Measurements from ENCODE around the gene MYH16.

DNA sequence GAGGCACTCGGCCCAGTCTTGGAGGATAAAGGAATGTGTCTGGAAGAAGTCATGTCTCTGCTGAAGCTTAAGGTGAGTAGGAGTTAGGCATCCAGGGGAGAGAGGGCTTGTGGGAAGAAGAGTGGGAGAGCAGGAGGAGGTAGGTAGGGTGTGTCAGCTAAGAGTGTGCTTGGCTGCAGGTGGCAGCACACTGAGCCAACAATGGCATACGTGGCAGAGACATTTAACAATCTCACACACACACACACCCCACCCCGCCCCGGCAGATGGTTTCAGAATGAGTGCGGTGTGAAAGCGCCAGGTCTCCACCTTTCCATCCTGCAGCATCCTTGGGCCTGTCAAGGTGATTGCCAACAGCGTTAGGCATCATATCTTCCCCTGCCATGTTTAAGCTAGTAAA lies 41.9 kb downstream of the MYH16 start:
- TF ChIP-seq RXRA (IDR thresholded peaks at IDR 0.05) (no peak), CTCF (IDR thresholded peaks at IDR 0.05; ENCODE audit: low read depth, low read length, missing input control) (no peak), RAD21 (IDR thresholded peaks at IDR 0.05) (no peak), SP1 (IDR thresholded peaks at IDR 0.05) (no peak)
- TF ChIP-seq, protein P1, sequence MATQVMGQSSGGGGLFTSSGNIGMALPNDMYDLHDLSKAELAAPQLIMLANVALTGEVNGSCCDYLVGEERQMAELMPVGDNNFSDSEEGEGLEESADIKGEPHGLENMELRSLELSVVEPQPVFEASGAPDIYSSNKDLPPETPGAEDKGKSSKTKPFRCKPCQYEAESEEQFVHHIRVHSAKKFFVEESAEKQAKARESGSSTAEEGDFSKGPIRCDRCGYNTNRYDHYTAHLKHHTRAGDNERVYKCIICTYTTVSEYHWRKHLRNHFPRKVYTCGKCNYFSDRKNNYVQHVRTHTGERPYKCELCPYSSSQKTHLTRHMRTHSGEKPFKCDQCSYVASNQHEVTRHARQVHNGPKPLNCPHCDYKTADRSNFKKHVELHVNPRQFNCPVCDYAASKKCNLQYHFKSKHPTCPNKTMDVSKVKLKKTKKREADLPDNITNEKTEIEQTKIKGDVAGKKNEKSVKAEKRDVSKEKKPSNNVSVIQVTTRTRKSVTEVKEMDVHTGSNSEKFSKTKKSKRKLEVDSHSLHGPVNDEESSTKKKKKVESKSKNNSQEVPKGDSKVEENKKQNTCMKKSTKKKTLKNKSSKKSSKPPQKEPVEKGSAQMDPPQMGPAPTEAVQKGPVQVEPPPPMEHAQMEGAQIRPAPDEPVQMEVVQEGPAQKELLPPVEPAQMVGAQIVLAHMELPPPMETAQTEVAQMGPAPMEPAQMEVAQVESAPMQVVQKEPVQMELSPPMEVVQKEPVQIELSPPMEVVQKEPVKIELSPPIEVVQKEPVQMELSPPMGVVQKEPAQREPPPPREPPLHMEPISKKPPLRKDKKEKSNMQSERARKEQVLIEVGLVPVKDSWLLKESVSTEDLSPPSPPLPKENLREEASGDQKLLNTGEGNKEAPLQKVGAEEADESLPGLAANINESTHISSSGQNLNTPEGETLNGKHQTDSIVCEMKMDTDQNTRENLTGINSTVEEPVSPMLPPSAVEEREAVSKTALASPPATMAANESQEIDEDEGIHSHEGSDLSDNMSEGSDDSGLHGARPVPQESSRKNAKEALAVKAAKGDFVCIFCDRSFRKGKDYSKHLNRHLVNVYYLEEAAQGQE (IDR thresholded peaks at IDR 0.05), result no peak
